Measurements from ENCODE around the gene ACTL6A. TPM values are rescaled to one million over a fixed set of nuclear protein-coding genes. Genes with fewer than 3 reads are reported as not detected.

Gene ACTL6A
- polyA plus RNA-seq, 1 donor from 2014 or later = 137 TPM

DNA sequence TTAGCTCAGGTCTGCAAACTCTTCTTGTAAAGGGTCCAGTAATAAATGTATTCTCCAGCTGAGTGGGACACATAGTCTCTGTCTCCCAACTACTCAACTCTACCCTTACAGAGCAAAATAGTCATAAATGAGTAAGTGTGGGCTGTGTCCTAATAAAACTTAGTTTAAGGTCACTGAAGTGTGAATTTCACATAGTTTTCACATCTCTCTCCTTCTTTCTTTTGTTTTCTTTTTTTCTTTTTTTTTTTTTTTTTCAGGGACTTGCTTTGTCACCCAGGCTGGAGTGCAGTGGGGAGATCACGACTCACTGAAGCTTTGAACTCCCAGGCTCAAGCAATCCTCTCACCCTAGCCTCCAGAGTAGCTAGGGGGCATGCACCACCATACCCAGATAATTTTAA is 1.9 kb upstream of the ACTL6A start:
- no peak overlapping the region for H3K9ac ChIP-seq (ENCODE audit: low read length)
- no peak overlapping the region for H3K4me2 ChIP-seq (ENCODE audit: low read length)
- no peaks in the 10 kb centered on the region for H3K9me3 ChIP-seq (ENCODE audit: low read length)
- H3F3A ChIP-seq (ENCODE audit: insufficient read depth, low read length, poor library complexity, severe bottlenecking) = no peaks in the 10 kb centered on the region
- H3K27ac ChIP-seq (ENCODE audit: low read length) = no peak overlapping the region
- no peaks in the 10 kb centered on the region for H3K36me3 ChIP-seq (ENCODE audit: insufficient read depth, low read length)
- no peaks in the 10 kb centered on the region for H3K9me2 ChIP-seq (ENCODE audit: insufficient read depth, low read length)
- no peak overlapping the region for H3K4me3 ChIP-seq (ENCODE audit: low read length)
- H2AFZ ChIP-seq (ENCODE audit: low read depth, low read length) = no peak overlapping the region
- peaks cover 19% of the 10 kb centered on the region for H3K79me2 ChIP-seq (replicated peaks; ENCODE audit: insufficient read depth, low read length)
- no peaks in the 10 kb centered on the region for H3K27me3 ChIP-seq (ENCODE audit: insufficient read depth, low read depth, low read length)
- TF ChIP-seq MXI1 (conservative IDR thresholded peaks at IDR 0.05; ENCODE audit: poor library complexity, severe bottlenecking) = no peak
- no peak for TF ChIP-seq RAD21 (conservative IDR thresholded peaks at IDR 0.05)
- TF ChIP-seq, protein P1, sequence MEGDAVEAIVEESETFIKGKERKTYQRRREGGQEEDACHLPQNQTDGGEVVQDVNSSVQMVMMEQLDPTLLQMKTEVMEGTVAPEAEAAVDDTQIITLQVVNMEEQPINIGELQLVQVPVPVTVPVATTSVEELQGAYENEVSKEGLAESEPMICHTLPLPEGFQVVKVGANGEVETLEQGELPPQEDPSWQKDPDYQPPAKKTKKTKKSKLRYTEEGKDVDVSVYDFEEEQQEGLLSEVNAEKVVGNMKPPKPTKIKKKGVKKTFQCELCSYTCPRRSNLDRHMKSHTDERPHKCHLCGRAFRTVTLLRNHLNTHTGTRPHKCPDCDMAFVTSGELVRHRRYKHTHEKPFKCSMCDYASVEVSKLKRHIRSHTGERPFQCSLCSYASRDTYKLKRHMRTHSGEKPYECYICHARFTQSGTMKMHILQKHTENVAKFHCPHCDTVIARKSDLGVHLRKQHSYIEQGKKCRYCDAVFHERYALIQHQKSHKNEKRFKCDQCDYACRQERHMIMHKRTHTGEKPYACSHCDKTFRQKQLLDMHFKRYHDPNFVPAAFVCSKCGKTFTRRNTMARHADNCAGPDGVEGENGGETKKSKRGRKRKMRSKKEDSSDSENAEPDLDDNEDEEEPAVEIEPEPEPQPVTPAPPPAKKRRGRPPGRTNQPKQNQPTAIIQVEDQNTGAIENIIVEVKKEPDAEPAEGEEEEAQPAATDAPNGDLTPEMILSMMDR (IDR thresholded peaks at IDR 0.05; ENCODE audit: poor library complexity, severe bottlenecking) = no peak
- TF ChIP-seq, protein P2, sequence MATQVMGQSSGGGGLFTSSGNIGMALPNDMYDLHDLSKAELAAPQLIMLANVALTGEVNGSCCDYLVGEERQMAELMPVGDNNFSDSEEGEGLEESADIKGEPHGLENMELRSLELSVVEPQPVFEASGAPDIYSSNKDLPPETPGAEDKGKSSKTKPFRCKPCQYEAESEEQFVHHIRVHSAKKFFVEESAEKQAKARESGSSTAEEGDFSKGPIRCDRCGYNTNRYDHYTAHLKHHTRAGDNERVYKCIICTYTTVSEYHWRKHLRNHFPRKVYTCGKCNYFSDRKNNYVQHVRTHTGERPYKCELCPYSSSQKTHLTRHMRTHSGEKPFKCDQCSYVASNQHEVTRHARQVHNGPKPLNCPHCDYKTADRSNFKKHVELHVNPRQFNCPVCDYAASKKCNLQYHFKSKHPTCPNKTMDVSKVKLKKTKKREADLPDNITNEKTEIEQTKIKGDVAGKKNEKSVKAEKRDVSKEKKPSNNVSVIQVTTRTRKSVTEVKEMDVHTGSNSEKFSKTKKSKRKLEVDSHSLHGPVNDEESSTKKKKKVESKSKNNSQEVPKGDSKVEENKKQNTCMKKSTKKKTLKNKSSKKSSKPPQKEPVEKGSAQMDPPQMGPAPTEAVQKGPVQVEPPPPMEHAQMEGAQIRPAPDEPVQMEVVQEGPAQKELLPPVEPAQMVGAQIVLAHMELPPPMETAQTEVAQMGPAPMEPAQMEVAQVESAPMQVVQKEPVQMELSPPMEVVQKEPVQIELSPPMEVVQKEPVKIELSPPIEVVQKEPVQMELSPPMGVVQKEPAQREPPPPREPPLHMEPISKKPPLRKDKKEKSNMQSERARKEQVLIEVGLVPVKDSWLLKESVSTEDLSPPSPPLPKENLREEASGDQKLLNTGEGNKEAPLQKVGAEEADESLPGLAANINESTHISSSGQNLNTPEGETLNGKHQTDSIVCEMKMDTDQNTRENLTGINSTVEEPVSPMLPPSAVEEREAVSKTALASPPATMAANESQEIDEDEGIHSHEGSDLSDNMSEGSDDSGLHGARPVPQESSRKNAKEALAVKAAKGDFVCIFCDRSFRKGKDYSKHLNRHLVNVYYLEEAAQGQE (IDR thresholded peaks at IDR 0.05; ENCODE audit: borderline replicate concordance) = no peak
- TF ChIP-seq EP300 (conservative IDR thresholded peaks at IDR 0.05; ENCODE audit: poor library complexity, severe bottlenecking) = no peak
- TF ChIP-seq TAF1 (IDR thresholded peaks at IDR 0.05; ENCODE audit: low read depth) = no peak
- no peak for TF ChIP-seq EZH2 (IDR thresholded peaks at IDR 0.05; ENCODE audit: borderline replicate concordance, insufficient read depth, low read length, poor library complexity, severe bottlenecking)
- TF ChIP-seq SMC3 (conservative IDR thresholded peaks at IDR 0.05; ENCODE audit: poor library complexity) = no peak
- no peak for TF ChIP-seq POLR2AphosphoS5 (IDR thresholded peaks at IDR 0.05)
- no peaks in the 10 kb centered on the region for H4K20me1 ChIP-seq (ENCODE audit: insufficient read depth)

DNA sequence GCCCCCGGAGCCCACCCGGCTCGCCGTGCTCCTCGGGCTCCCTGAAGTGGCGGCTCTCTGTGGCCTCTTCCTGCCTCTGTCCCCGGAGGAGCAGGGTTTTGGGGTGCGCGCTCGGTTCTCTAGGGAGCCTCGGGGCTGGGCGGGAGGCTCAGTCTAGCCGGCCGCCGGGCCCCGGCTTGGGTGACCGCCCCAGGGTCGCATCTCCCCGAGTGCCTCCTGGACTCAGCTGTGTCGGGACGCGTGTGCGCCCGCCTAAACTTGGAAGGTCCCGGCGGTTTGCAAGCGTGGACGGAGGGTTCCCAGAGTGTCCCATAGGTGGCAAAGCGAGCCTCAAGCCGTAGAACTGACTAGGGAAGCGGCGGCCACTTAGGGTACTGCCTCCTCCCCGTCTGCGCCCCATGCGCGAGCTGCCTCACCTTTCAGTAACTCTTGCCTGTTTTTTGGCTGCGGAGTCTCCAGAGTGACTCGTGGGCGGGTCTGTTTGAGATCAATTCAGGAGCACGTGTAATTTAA is 601 bp downstream of the ACTL6A start:
- Histone ChIP-seq H3K9ac (ENCODE audit: low read length) (peak overlapping the region; percentile 63), H3K27me3 (ENCODE audit: insufficient read depth, low read depth, low read length) (no peaks in the 10 kb centered on the region), H3K4me3 (ENCODE audit: low read length) (peak overlapping the region; percentile 96), H3K4me2 (ENCODE audit: low read length) (peak overlapping the region; percentile 94), H3K9me2 (ENCODE audit: insufficient read depth, low read length) (no peaks in the 10 kb centered on the region), H3K36me3 (ENCODE audit: insufficient read depth, low read length) (no peaks in the 10 kb centered on the region), H3K27ac (ENCODE audit: low read length) (no peak overlapping the region), H2AFZ (ENCODE audit: low read depth, low read length) (peak overlapping the region; percentile 76), H4K20me1 (ENCODE audit: insufficient read depth) (no peaks in the 10 kb centered on the region), H3K79me2 (replicated peaks; ENCODE audit: insufficient read depth, low read length) (peaks cover 39% of the 10 kb centered on the region), H3F3A (ENCODE audit: insufficient read depth, low read length, poor library complexity, severe bottlenecking) (no peaks in the 10 kb centered on the region), H3K9me3 (ENCODE audit: low read length) (no peaks in the 10 kb centered on the region)
- TF ChIP-seq, protein P1 (IDR thresholded peaks at IDR 0.05; ENCODE audit: poor library complexity, severe bottlenecking) = peak; percentile 63
- peak; percentile 5 for TF ChIP-seq RAD21 (conservative IDR thresholded peaks at IDR 0.05)
- no peak for TF ChIP-seq MXI1 (conservative IDR thresholded peaks at IDR 0.05; ENCODE audit: poor library complexity, severe bottlenecking)
- TF ChIP-seq TAF1 (IDR thresholded peaks at IDR 0.05; ENCODE audit: low read depth) = no peak
- TF ChIP-seq SMC3 (conservative IDR thresholded peaks at IDR 0.05; ENCODE audit: poor library complexity) = no peak

Data from neural cell (in vitro differentiated cells).